ENCODE measurements around the gene CAMK1D.

DNA sequence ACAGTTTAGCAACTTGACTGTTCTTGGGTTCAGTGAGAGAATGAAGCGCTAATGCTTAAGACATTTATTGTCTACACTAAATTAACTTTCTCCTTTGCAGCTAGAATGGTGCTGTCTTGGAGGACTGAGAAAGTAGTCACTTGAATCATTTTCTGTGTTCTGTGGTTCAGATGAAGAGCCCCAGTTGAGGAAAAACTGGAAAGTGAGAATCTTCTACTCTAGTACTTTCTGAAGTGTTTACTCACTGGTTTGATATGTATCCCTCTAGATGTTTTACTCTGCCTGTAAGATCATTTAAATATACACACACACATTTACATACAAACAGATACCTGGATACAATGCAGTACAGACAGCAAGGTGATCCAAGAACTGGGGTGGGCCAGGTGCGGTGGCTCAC lies 308.1 kb downstream of the CAMK1D start:
- TF ChIP-seq POLR2A (IDR thresholded peaks at IDR 0.05) (no peak), POLR2AphosphoS5 (IDR thresholded peaks at IDR 0.05) (no peak)
- TF ChIP-seq, protein P1, sequence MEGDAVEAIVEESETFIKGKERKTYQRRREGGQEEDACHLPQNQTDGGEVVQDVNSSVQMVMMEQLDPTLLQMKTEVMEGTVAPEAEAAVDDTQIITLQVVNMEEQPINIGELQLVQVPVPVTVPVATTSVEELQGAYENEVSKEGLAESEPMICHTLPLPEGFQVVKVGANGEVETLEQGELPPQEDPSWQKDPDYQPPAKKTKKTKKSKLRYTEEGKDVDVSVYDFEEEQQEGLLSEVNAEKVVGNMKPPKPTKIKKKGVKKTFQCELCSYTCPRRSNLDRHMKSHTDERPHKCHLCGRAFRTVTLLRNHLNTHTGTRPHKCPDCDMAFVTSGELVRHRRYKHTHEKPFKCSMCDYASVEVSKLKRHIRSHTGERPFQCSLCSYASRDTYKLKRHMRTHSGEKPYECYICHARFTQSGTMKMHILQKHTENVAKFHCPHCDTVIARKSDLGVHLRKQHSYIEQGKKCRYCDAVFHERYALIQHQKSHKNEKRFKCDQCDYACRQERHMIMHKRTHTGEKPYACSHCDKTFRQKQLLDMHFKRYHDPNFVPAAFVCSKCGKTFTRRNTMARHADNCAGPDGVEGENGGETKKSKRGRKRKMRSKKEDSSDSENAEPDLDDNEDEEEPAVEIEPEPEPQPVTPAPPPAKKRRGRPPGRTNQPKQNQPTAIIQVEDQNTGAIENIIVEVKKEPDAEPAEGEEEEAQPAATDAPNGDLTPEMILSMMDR (IDR thresholded peaks at IDR 0.05): no peak

Measured in breast epithelium (tissue), 3 donors.